H1 (cell line): ENCODE results near the gene OR13G1.

Experiments
- CHD2 ChIP-seq: IDR thresholded peaks from 2 replicates; pipeline ENCODE4 v1.6.1; 2012; ENCODE audit warnings: low read length, improper control_type of control experiment
- CTCF ChIP-seq, 3 experiments: IDR thresholded peaks; 1 replicate in 2 of 3; 2 replicates in 1 of 3; pipeline versions ENCODE4 v1.5.1 to v1.6.1; 2011; ENCODE audit warnings: low read length in 3 of 3, mild to moderate bottlenecking in 3 of 3, inconsistent platforms in 2 of 3, low read depth in 1 of 3, moderate library complexity in 1 of 3; ENCODE audit not compliant: insufficient read depth in 1 of 3; ENCODE audit errors: control extremely low read depth in 1 of 3
- EZH2 ChIP-seq: fragments of 200-600 bp; sonication (generic); IDR thresholded peaks from 2 replicates; pipeline ENCODE4 v1.7.1; 2012; ENCODE audit warnings: low read depth, mild to moderate bottlenecking, moderate library complexity, low read length, inconsistent platforms; ENCODE audit not compliant: severe bottlenecking
- POLR2AphosphoS5 ChIP-seq: IDR thresholded peaks from 2 replicates; pipeline ENCODE4 v1.6.1; 2011; ENCODE audit warnings: low read depth, low read length
- SIN3A ChIP-seq, 2 experiments: IDR thresholded peaks in 1 of 2; conservative IDR thresholded peaks in 1 of 2; 2 replicates each; pipeline ENCODE4 v1.6.1; 2011 to 2012; ENCODE audit warnings: low read length in 2 of 2, improper control_type of control experiment in 1 of 2, low read depth in 1 of 2, mild to moderate bottlenecking in 1 of 2

- no peak for TF ChIP-seq CHD2
- no peak for TF ChIP-seq SIN3A (conservative IDR thresholded peaks at IDR 0.05 in 1 of 2, IDR thresholded peaks at IDR 0.05 in 1 of 2; ENCODE audit: low read depth in 1 of 2, low read length in 2 of 2)
- TF ChIP-seq POLR2AphosphoS5: no peak
- TF ChIP-seq CTCF (IDR thresholded peaks at IDR 0.05; ENCODE audit: control extremely low read depth in 1 of 3, insufficient read depth in 1 of 3, low read depth in 1 of 3, low read length in 3 of 3): peak; percentile 64 to 86 (median 72)
- no peak for TF ChIP-seq EZH2
Observed at GRCh38 chr1:247681288-247681897, 1.9 kb upstream of the OR13G1 start.
